Stomach (tissue), 9 donors: ENCODE measurements around the gene SCN11A. TPM values are rescaled to one million over a fixed set of nuclear protein-coding genes. Genes with fewer than 3 reads are reported as not detected.

Source experiments
- DNase-seq, 2 donors: peaks; one replicate each; pipeline versions ENCODE4 v3.0.0 to v3.0.0-alpha.2; 2013 to 2019
- H3K27ac ChIP-seq, 5 donors: fragments of 200-600 bp in 4 of 5; sonication (generic) in 4 of 5; one replicate each; pipeline ENCODE4 v1.5.1; 2013 to 2019; ENCODE audit warnings: mild to moderate bottlenecking in 1 of 5, moderate library complexity in 1 of 5
- H3K27me3 ChIP-seq, 3 donors: fragments of 200-600 bp; sonication (generic); one replicate each; pipeline ENCODE4 v1.5.1; 2017 to 2019; ENCODE audit warnings: mixed run types in 1 of 3
- H3K36me3 ChIP-seq, 4 donors: fragments of 200-600 bp; sonication (generic); 1 replicate in 3 of 4; 2 replicates in 1 of 4; pipeline ENCODE4 v1.5.1; 2016 to 2019
- H3K4me1 ChIP-seq, 4 donors: fragments of 200-600 bp; sonication (generic); one replicate each; pipeline ENCODE4 v1.5.1; 2016 to 2019
- H3K4me3 ChIP-seq, 4 donors: fragments of 200-600 bp; sonication (generic) in 3 of 4; one replicate each; pipeline ENCODE4 v1.5.1; 2016 to 2019; ENCODE audit warnings: mild to moderate bottlenecking in 1 of 4
- H3K9me3 ChIP-seq, 4 donors: fragments of 200-600 bp; sonication (generic); one replicate each; pipeline ENCODE4 v1.5.1; 2016 to 2019
- CTCF ChIP-seq, 7 experiments: fragments of 450-650 bp in 4 of 7; fragments of 200-600 bp in 3 of 7; sonication (generic) in 3 of 7; IDR thresholded peaks; one replicate each; pipeline ENCODE4 v1.5.1; 2016 to 2019; ENCODE audit warnings: antibody characterized with exemption in 7 of 7, control low read depth in 2 of 7, mild to moderate bottlenecking in 1 of 7
- EP300 ChIP-seq: sonication (generic); formaldehyde crosslinking; IDR thresholded peaks from one replicate; pipeline ENCODE4 v1.6.1; 2017; ENCODE audit warnings: antibody characterized with exemption
- POLR2A ChIP-seq, 4 donors: fragments of 450-650 bp; IDR thresholded peaks; one replicate each; pipeline ENCODE4 v1.6.1; 2016; ENCODE audit warnings: antibody characterized with exemption in 4 of 4, control low read depth in 2 of 4, mild to moderate bottlenecking in 1 of 4, moderate library complexity in 1 of 4
- POLR2AphosphoS5 ChIP-seq, 3 donors: sonication (generic); formaldehyde crosslinking; IDR thresholded peaks; one replicate each; pipeline ENCODE4 v1.6.1; 2016; ENCODE audit warnings: antibody characterized with exemption in 3 of 3
- whole genome bisulfite sequencing, 5 donors: extraction: QIAGEN DNeasy Blood & Tissue Kit in 3 of 5; methylation state at CpG; one replicate each; pipeline versions ENCODE4 v1.1.5 to v1.1.7; 2013 to 2018; 5-methylcytosine and 5-hydroxymethylcytosine counted together
- intact Hi-C: fragments of 100-400 bp; cut with DNase I; formaldehyde crosslinking; loops from one replicate; pipeline ENCODE4 v1.15.1; 2023; ENCODE audit warnings: low total_unique reads
- polyA plus RNA-seq, 3 donors: library from polyadenylated mRNA; stranded (reverse); fragments of 200-250 nt; gene quantifications; one replicate each; pipeline ENCODE4 v1.2.3, GENCODE V29; 2013
- total RNA-seq, 5 donors: library from RNA; depleted of rRNA; stranded (reverse); fragments of >200 nt; gene quantifications; one replicate each; pipeline versions ENCODE4 v1.1.0 to v1.2.3, GENCODE V29; 2014 to 2016
- donor health status: healthy with polysubstance abuse.
- donor health status: Bipolar disorder and iron deficiency.
- donor health status: healthy.

SCN11A gene
- total and polyA plus RNA-seq, 8 donors: 0.14 to 1.1 (median 0.15) TPM; not detected in 5

DNA sequence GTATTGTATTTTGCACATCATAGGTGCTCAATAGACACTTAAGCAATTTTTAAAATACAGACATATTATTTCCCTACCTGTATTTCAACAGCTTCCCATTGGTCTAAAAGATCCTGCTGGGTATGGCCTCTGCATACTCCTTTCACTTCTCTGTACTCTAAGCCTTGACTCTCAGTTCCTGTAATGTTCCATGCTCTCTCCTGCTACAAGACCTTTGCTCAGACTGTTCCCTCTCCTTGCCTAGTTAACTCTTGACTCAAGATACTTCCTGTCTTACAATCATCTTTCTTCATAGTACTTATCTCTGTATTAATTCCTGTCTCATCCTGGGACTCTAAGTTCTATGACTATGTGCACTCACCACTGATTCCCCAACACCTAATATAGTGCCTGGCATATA is 1.7 kb downstream of the SCN11A start:
- H3K27me3 ChIP-seq: no peaks in the 10 kb centered on the region
- DNase-seq: peak in 1 of 2 donors; percentile 17
- TF ChIP-seq POLR2A (IDR thresholded peaks at IDR 0.05) (no peak), POLR2AphosphoS5 (IDR thresholded peaks at IDR 0.05) (no peak), EP300 (no peak)
- intact Hi-C loops: no loop called here
- H3K27ac ChIP-seq: no peak overlapping the region
- H3K36me3 ChIP-seq: no peaks in the 10 kb centered on the region
- peaks cover 10 to 36% (median 29%) of the 10 kb centered on the region in 4 donors for H3K4me1 ChIP-seq
- no peak overlapping the region for H3K4me3 ChIP-seq
- H3K9me3 ChIP-seq: no peaks in the 10 kb centered on the region

- no peak for TF ChIP-seq CTCF (IDR thresholded peaks at IDR 0.05)
- no peak for TF ChIP-seq EP300
- TF ChIP-seq POLR2A (IDR thresholded peaks at IDR 0.05): no peak
- no peak for TF ChIP-seq POLR2AphosphoS5 (IDR thresholded peaks at IDR 0.05)
- DNase-seq: no peak
- H3K4me1 ChIP-seq: no peaks in the 10 kb centered on the region
Measured at GRCh38 chr3:39038165-39038564, 13.6 kb downstream of the SCN11A start.

DNA sequence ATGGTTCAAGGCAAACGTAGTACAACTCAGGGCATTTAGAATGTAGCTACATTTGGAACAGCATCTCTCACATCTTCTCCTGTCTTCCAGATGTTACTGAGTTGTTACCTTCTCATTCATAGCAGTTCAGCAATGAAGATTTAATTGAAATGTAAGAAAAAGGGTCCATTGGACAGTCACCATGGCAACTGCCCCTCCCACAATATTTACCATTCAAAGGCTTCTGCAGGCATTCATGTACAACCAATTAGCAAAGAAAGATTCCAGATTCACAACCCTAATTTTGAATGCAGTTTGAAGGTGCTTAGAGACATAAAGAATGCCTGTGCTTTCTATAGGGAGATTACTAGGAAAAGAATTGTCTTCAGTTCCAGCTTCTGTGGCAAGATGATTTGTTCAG is 22.2 kb downstream of the SCN11A start:
- no peaks in the 10 kb centered on the region for H3K9me3 ChIP-seq
- H3K36me3 ChIP-seq: no peaks in the 10 kb centered on the region
- TF ChIP-seq EP300: no peak
- intact Hi-C loops: no loop called here
- DNase-seq: no peak
- H3K4me1 ChIP-seq: no peaks in the 10 kb centered on the region
- no peaks in the 10 kb centered on the region for H3K27me3 ChIP-seq
- no peak overlapping the region for H3K27ac ChIP-seq
- no peak overlapping the region for H3K4me3 ChIP-seq
- WGBS, 5 donors: 92 to 100% (median 96%) methylated on average over 1 of the region's 1 CpG

More at GRCh38 chr3:39038165-39038564, 13.6 kb downstream of the SCN11A start:
- Histone ChIP-seq H3K36me3 (no peaks in the 10 kb centered on the region), H3K9me3 (peaks cover 0 to 15% (median 0%) of the 10 kb centered on the region in 4 donors), H3K27ac (no peak overlapping the region), H3K4me3 (no peak overlapping the region), H3K27me3 (no peaks in the 10 kb centered on the region)
- intact Hi-C loops: no loop called here

- H3K27ac ChIP-seq: no peak overlapping the region
- no peak for TF ChIP-seq POLR2AphosphoS5 (IDR thresholded peaks at IDR 0.05)
- TF ChIP-seq EP300: no peak
- TF ChIP-seq POLR2A (IDR thresholded peaks at IDR 0.05): no peak
- TF ChIP-seq CTCF (IDR thresholded peaks at IDR 0.05): no peak
- WGBS, 5 donors: 63 to 80% (median 76%) methylated on average over 3 of the region's 3 CpGs
- no peaks in the 10 kb centered on the region for H3K36me3 ChIP-seq
- intact Hi-C loops: no loop called here
- no peak for DNase-seq
- no peaks in the 10 kb centered on the region for H3K9me3 ChIP-seq
- no peaks in the 10 kb centered on the region for H3K4me1 ChIP-seq
- no peaks in the 10 kb centered on the region for H3K27me3 ChIP-seq
- H3K4me3 ChIP-seq: no peak overlapping the region
Measured at GRCh38 chr3:39028546-39028945, 23.2 kb downstream of the SCN11A start.

DNA sequence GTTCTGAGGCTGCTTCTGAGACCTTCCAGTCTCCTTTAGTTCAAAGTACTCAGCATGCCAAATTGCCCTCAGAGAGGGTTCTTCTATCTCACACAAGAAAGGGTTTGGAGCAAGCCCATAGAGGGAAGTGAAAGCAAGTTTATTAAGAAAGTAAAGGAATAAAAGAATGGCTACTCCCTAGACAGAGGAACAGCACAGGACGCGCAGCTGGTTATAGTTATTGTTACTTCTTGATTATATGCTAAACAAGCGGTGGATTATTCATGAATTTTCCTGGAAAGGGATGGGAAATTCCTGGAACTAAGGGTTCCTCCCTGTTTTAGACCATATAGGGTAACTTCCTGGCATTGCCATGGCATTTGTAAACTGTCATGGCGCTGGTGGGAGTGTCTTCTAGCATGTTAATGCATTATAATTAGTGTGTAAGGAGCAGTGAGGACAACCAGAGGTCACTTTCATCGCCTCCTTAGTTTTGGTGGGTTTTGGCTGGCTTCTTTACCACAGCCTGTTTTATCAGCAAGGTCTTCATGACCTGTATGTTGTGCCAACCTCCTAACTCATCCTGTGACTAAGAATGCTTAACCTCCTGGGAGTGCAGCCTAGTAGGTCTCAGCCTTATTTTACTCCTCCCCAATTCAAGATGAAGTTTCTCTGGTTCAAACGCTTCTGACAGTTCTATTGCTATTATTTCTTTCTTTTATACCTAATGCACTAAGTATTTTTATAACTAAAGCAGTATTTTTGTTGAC is 26.3 kb downstream of the SCN11A start:
- no peak overlapping the region for H3K4me3 ChIP-seq
- TF ChIP-seq POLR2A (IDR thresholded peaks at IDR 0.05) (no peak), CTCF (IDR thresholded peaks at IDR 0.05) (no peak), POLR2AphosphoS5 (IDR thresholded peaks at IDR 0.05) (no peak), EP300 (no peak)
- peak in 1 of 2 donors; percentile 8 for DNase-seq
- no peaks in the 10 kb centered on the region for H3K9me3 ChIP-seq
- no peaks in the 10 kb centered on the region for H3K4me1 ChIP-seq
- H3K27me3 ChIP-seq: no peaks in the 10 kb centered on the region
- WGBS, 5 donors: 80 to 87% (median 83%) methylated on average over 6 of the region's 6 CpGs
- H3K27ac ChIP-seq: no peak overlapping the region
- H3K36me3 ChIP-seq: no peaks in the 10 kb centered on the region
- intact Hi-C loops: no loop called here
